SK-N-SH (cell line): Measurements from ENCODE around the gene ZBTB26.

ENCODE experiments used
- EP300 ChIP-seq, 2 experiments: IDR thresholded peaks; 2 replicates each; pipeline versions ENCODE4 v1.4.0 to v1.6.1; 2012; ENCODE audit warnings: borderline replicate concordance in 1 of 2, low read depth in 1 of 2, low read length in 1 of 2
- JUND ChIP-seq: IDR thresholded peaks from 2 replicates; pipeline ENCODE4 v1.4.0; 2012
- RAD21 ChIP-seq: IDR thresholded peaks from 2 replicates; pipeline ENCODE4 v1.6.1; 2012; ENCODE audit warnings: mild to moderate bottlenecking, low read length
- RFX5 ChIP-seq: IDR thresholded peaks from 2 replicates; pipeline ENCODE4 v1.6.1; 2012; ENCODE audit warnings: mild to moderate bottlenecking, improper control_type of control experiment, low read length
- TAF1 ChIP-seq: IDR thresholded peaks from 2 replicates; pipeline ENCODE4 v1.6.1; 2012; ENCODE audit warnings: low read depth, mild to moderate bottlenecking, low read length, moderate library complexity, borderline replicate concordance
- YY1 ChIP-seq: IDR thresholded peaks from 2 replicates; pipeline ENCODE4 v1.4.0; 2012; ENCODE audit warnings: low read depth, mild to moderate bottlenecking
- TF ChIP-seq, protein P1 (sequence below): fragments of 200-600 bp; sonication (generic); IDR thresholded peaks from 2 replicates; pipeline ENCODE4 v1.6.1; 2017; ENCODE audit warnings: antibody characterized with exemption, mild to moderate bottlenecking, moderate library complexity
- TF ChIP-seq, protein P2 (sequence below): fragments of 150-350 bp; IDR thresholded peaks from 2 replicates; pipeline ENCODE4 v1.6.1; 2016; ENCODE audit warnings: mild to moderate bottlenecking, low read depth, low read length

DNA sequence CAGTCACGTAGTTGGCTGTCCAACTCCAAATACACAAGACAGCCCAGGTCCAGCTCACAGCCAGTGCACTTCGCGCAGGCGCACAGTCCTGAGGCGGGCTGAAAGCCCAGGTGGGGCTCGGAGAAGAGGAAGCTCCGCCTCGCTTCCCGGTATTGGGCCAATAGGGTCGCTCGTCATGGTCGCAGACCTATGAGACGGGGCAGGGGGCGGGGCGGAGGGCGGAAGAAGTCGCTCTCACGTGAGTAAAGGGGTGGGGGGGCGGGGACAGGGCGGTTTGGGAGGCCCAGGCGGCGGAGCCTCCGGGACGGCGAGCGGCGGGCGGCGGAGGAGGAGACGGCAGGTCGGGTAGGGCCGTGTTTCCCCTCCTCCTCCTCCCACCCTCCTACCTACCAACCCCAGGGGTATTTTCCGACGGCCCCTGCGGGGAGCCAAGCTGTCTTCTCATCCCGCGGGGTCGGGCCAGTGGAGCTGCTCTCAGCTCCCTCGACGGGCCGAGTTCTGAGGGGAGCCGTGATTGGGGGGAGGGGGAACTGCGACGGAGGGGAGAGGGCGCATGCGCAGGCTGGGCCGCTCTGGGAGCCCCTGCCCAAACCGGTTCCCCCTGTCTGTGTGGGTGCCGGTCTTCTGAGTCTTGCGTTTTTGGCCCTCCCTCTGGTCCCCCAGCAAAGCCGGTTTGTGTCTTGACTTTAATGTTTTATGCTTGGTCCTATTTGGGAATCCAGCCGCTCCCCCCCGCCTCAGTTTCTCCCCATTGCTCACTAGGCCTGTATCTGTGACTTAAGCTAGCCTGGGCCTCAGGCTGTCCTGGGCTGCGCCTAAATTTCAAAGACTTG, 9.7 kb upstream of the ZBTB26 start, which contains the start of gene RABGAP1:
- TF ChIP-seq, protein P1, sequence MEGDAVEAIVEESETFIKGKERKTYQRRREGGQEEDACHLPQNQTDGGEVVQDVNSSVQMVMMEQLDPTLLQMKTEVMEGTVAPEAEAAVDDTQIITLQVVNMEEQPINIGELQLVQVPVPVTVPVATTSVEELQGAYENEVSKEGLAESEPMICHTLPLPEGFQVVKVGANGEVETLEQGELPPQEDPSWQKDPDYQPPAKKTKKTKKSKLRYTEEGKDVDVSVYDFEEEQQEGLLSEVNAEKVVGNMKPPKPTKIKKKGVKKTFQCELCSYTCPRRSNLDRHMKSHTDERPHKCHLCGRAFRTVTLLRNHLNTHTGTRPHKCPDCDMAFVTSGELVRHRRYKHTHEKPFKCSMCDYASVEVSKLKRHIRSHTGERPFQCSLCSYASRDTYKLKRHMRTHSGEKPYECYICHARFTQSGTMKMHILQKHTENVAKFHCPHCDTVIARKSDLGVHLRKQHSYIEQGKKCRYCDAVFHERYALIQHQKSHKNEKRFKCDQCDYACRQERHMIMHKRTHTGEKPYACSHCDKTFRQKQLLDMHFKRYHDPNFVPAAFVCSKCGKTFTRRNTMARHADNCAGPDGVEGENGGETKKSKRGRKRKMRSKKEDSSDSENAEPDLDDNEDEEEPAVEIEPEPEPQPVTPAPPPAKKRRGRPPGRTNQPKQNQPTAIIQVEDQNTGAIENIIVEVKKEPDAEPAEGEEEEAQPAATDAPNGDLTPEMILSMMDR = no peak
- TF ChIP-seq EP300 (IDR thresholded peaks at IDR 0.05; ENCODE audit: borderline replicate concordance in 1 of 2, low read depth in 1 of 2, low read length in 1 of 2) = no peak; a peak in 1 of 4 replicates
- no peak for TF ChIP-seq RAD21
- 0 out of 2 replicates have a peak, but pooled peaks have one; percentile 25 for TF ChIP-seq TAF1
- no peak for TF ChIP-seq YY1
- TF ChIP-seq, protein P2, sequence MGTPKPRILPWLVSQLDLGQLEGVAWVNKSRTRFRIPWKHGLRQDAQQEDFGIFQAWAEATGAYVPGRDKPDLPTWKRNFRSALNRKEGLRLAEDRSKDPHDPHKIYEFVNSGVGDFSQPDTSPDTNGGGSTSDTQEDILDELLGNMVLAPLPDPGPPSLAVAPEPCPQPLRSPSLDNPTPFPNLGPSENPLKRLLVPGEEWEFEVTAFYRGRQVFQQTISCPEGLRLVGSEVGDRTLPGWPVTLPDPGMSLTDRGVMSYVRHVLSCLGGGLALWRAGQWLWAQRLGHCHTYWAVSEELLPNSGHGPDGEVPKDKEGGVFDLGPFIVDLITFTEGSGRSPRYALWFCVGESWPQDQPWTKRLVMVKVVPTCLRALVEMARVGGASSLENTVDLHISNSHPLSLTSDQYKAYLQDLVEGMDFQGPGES = 0 out of 2 replicates have a peak, but pooled peaks have one; percentile 30
- 0 out of 2 replicates have a peak, but pooled peaks have one; percentile 33 for TF ChIP-seq RFX5
- no peak for TF ChIP-seq JUND
